ENCODE data around the gene KNOP1. TPM values are rescaled to one million over a fixed set of nuclear protein-coding genes. Genes with fewer than 3 reads are reported as not detected.

KNOP1 gene
- total and polyA plus RNA-seq, 12 donors = 8.1 to 30.6 (median 13.7) TPM

GRCh38 chr16:19708296-19709205 lies 9.5 kb downstream of the KNOP1 start:
- intact Hi-C loops (cut with DNase I) = no loop called here
- Histone ChIP-seq H3K9me3 (replicated peaks in 1 of 3) (no peaks in the 10 kb centered on the region), H3K27me3 (no peaks in the 10 kb centered on the region), H3K27ac (no peak overlapping the region), H3K4me1 (replicated peaks in 1 of 2) (peaks cover 10 to 11% of the 10 kb centered on the region in 2 donors), H3K4me3 (no peak overlapping the region), H3K36me3 (replicated peaks in 1 of 2) (peaks cover 0 to 14% of the 10 kb centered on the region in 2 donors)
- DNase-seq = no peak
- 79 to 92% (median 85%) methylated on average over 11 to 18 of the region's 18 CpGs for WGBS, 4 donors
- no peak for TF ChIP-seq POLR2A (IDR thresholded peaks at IDR 0.05)
- no peak for TF ChIP-seq CTCF (IDR thresholded peaks at IDR 0.05)

GRCh38 chr16:19707569-19708295 lies 10.3 kb downstream of the KNOP1 start:
- Histone ChIP-seq H3K36me3 (replicated peaks in 1 of 2) (peaks cover 0 to 14% of the 10 kb centered on the region in 2 donors), H3K4me3 (no peak overlapping the region), H3K9me3 (replicated peaks in 1 of 3) (no peaks in the 10 kb centered on the region), H3K27ac (no peak overlapping the region), H3K4me1 (replicated peaks in 1 of 2) (peaks cover 10 to 11% of the 10 kb centered on the region in 2 donors), H3K27me3 (no peaks in the 10 kb centered on the region)
- intact Hi-C loops (cut with DNase I) = no loop called here
- WGBS, 4 donors = 87 to 94% (median 92%) methylated on average over 20 to 22 of the region's 22 CpGs
- no peak for DNase-seq
- TF ChIP-seq POLR2A (IDR thresholded peaks at IDR 0.05) (no peak), CTCF (IDR thresholded peaks at IDR 0.05) (no peak)

GRCh38 chr16:19706846-19707245 lies 11.2 kb downstream of the KNOP1 start:
- Histone ChIP-seq H3K9me3 (replicated peaks in 1 of 3) (no peaks in the 10 kb centered on the region), H3K4me3 (no peak overlapping the region), H3K4me1 (replicated peaks in 1 of 2) (peaks cover 10 to 11% of the 10 kb centered on the region in 2 donors), H3K36me3 (replicated peaks in 1 of 2) (peaks cover 0 to 22% of the 10 kb centered on the region in 2 donors), H3K27me3 (no peaks in the 10 kb centered on the region), H3K27ac (no peak overlapping the region)
- TF ChIP-seq CTCF (IDR thresholded peaks at IDR 0.05) (no peak), POLR2A (IDR thresholded peaks at IDR 0.05) (no peak)
- intact Hi-C loops (cut with DNase I) = no loop called here
- 87 to 97% (median 93%) methylated on average over 15 of the region's 15 CpGs for WGBS, 4 donors
- DNase-seq = no peak

GRCh38 chr16:19705843-19706242 lies 12.2 kb downstream of the KNOP1 start:
- intact Hi-C loops (cut with DNase I) = no loop called here
- Histone ChIP-seq H3K27ac (peak overlapping the region in 3 of 5 donors; percentile 3 to 85 (median 77)), H3K36me3 (replicated peaks in 1 of 2) (peaks cover 0 to 24% of the 10 kb centered on the region in 2 donors), H3K9me3 (replicated peaks in 1 of 3) (no peaks in the 10 kb centered on the region), H3K27me3 (no peaks in the 10 kb centered on the region), H3K4me1 (replicated peaks in 1 of 2) (peaks cover 12 to 13% of the 10 kb centered on the region in 2 donors), H3K4me3 (no peak overlapping the region)
- WGBS, 4 donors = 61 to 85% (median 80%) methylated on average over 4 to 5 of the region's 5 CpGs
- DNase-seq = no peak
- no peak for TF ChIP-seq POLR2A (IDR thresholded peaks at IDR 0.05)
- no peak for TF ChIP-seq CTCF (IDR thresholded peaks at IDR 0.05)
